ENCODE data around the gene TRHDE. TPM values are rescaled to one million over a fixed set of nuclear protein-coding genes. Genes with fewer than 3 reads are reported as not detected.

TRHDE gene
- total RNA-seq, 1 experiment from 2014 or later, result 24.5 TPM

GRCh38 chr12:72264548-72265175 is 7.5 kb upstream of the TRHDE start:
- DNase-seq (ENCODE audit: low spot score), result peak; percentile 63
- Histone ChIP-seq H3K27ac (ENCODE audit: low read depth, low read length, poor library complexity, severe bottlenecking) (no peak overlapping the region), H3K27me3 (replicated peaks; ENCODE audit: insufficient read depth, low read depth, low read length, poor library complexity) (no peaks in the 10 kb centered on the region), H3K36me3 (ENCODE audit: insufficient read depth, low read length, poor library complexity, severe bottlenecking) (no peaks in the 10 kb centered on the region), H3K4me3 (ENCODE audit: low read depth, low read length, poor library complexity, severe bottlenecking) (no peak overlapping the region), H3K9me3 (ENCODE audit: low read depth, low read length, poor library complexity, severe bottlenecking) (no peaks in the 10 kb centered on the region), H3K4me1 (ENCODE audit: insufficient read depth, low read length, poor library complexity, severe bottlenecking) (peaks cover 40% of the 10 kb centered on the region)
- no peak for TF ChIP-seq EZH2 (IDR thresholded peaks at IDR 0.05; ENCODE audit: borderline replicate concordance, low read depth, low read length, poor library complexity, severe bottlenecking)
- peak; percentile 78 for TF ChIP-seq CTCF (conservative IDR thresholded peaks at IDR 0.05; ENCODE audit: low read depth, low read length)
- intact Hi-C loops (cut with micrococcal nuclease; ENCODE audit: unreplicated experiment), result no loop called here
- CTCF ChIA-PET, result interaction anchor here (1.0 kb wide), 1 partner anchor 248 kb away, joined by 3 read pairs; no protein-coding TSS in a partner anchor
- POLR2A ChIA-PET (ENCODE audit: low non-redundant PET), result no interaction called here
- BruUV-seq (replicated peaks), result no TSS peak

GRCh38 chr12:72267974-72268373 is 4.2 kb upstream of the TRHDE start:
- no peak for TF ChIP-seq EZH2 (IDR thresholded peaks at IDR 0.05; ENCODE audit: borderline replicate concordance, low read depth, low read length, poor library complexity, severe bottlenecking)
- TF ChIP-seq CTCF (conservative IDR thresholded peaks at IDR 0.05; ENCODE audit: low read depth, low read length), result peak; percentile 71
- no TSS peak for BruUV-seq (replicated peaks)
- H3K27ac ChIP-seq (ENCODE audit: low read depth, low read length, poor library complexity, severe bottlenecking), result peak overlapping the region; percentile 87

GRCh38 chr12:72268386-72268785 is 3.8 kb upstream of the TRHDE start:
- TF ChIP-seq CTCF (conservative IDR thresholded peaks at IDR 0.05; ENCODE audit: low read depth, low read length), result no peak
- BruUV-seq (replicated peaks), result TSS peak; percentile 78
- peak overlapping the region; percentile 87 for H3K27ac ChIP-seq (ENCODE audit: low read depth, low read length, poor library complexity, severe bottlenecking)
- peak overlapping the region; percentile 80 for H3K4me3 ChIP-seq (ENCODE audit: low read depth, low read length, poor library complexity, severe bottlenecking)
- H3K9me3 ChIP-seq (ENCODE audit: low read depth, low read length, poor library complexity, severe bottlenecking), result no peaks in the 10 kb centered on the region
- intact Hi-C loops (cut with micrococcal nuclease; ENCODE audit: unreplicated experiment), result no loop called here
- ChIA-PET POLR2A (ENCODE audit: low non-redundant PET) (no interaction called here), CTCF (no interaction called here)
- peaks cover 47% of the 10 kb centered on the region for H3K4me1 ChIP-seq (ENCODE audit: insufficient read depth, low read length, poor library complexity, severe bottlenecking)
- peak; percentile 21 for DNase-seq (ENCODE audit: low spot score)
- no peaks in the 10 kb centered on the region for H3K27me3 ChIP-seq (replicated peaks; ENCODE audit: insufficient read depth, low read depth, low read length, poor library complexity)
- no peaks in the 10 kb centered on the region for H3K36me3 ChIP-seq (ENCODE audit: insufficient read depth, low read length, poor library complexity, severe bottlenecking)

More at GRCh38 chr12:72267974-72268373, 4.2 kb upstream of the TRHDE start:
- Histone ChIP-seq H3K4me3 (ENCODE audit: low read depth, low read length, poor library complexity, severe bottlenecking) (peak overlapping the region; percentile 80), H3K36me3 (ENCODE audit: insufficient read depth, low read length, poor library complexity, severe bottlenecking) (no peaks in the 10 kb centered on the region), H3K9me3 (ENCODE audit: low read depth, low read length, poor library complexity, severe bottlenecking) (no peaks in the 10 kb centered on the region), H3K4me1 (ENCODE audit: insufficient read depth, low read length, poor library complexity, severe bottlenecking) (peaks cover 49% of the 10 kb centered on the region), H3K27me3 (replicated peaks; ENCODE audit: insufficient read depth, low read depth, low read length, poor library complexity) (no peaks in the 10 kb centered on the region)
- ChIA-PET CTCF (no interaction called here), POLR2A (ENCODE audit: low non-redundant PET) (no interaction called here)
- intact Hi-C loops (cut with micrococcal nuclease; ENCODE audit: unreplicated experiment), result loop anchor here (1.0 kb wide), 1 partner anchor 251 kb away; no protein-coding TSS in a partner anchor
- DNase-seq (ENCODE audit: low spot score), result peak; percentile 69
